ENCODE measurements around the gene BAZ2B.

Gene BAZ2B

GRCh38 chr2:159650574-159650973 is 34.2 kb upstream of the BAZ2B start:
- no peaks in the 10 kb centered on the region for H4K20me1 ChIP-seq (ENCODE audit: insufficient read depth, low read length)
- no peaks in the 10 kb centered on the region for H3K27me3 ChIP-seq (ENCODE audit: insufficient read depth, low read length)
- no peak overlapping the region for H3K4me2 ChIP-seq (ENCODE audit: low read length)
- no peaks in the 10 kb centered on the region for H3K79me2 ChIP-seq (ENCODE audit: insufficient read depth, low read length)
- TF ChIP-seq CTCF (IDR thresholded peaks at IDR 0.05; ENCODE audit: low read length), result no peak
- TF ChIP-seq EZH2 (IDR thresholded peaks at IDR 0.05; ENCODE audit: borderline replicate concordance, low read length), result no peak
- no peaks in the 10 kb centered on the region for H3F3A ChIP-seq (ENCODE audit: insufficient read depth, low read length)
- no peak overlapping the region for H2AFZ ChIP-seq (ENCODE audit: low read length)
- no peaks in the 10 kb centered on the region for H3K4me1 ChIP-seq (ENCODE audit: insufficient read depth, low read length, severe bottlenecking)
- no peaks in the 10 kb centered on the region for H3K36me3 ChIP-seq (ENCODE audit: insufficient read depth, low read length)
- no peak overlapping the region for H3K27ac ChIP-seq (ENCODE audit: low read depth, low read length, poor library complexity, severe bottlenecking)
- no peak overlapping the region for H3K4me3 ChIP-seq (ENCODE audit: low read depth, low read length, poor library complexity, severe bottlenecking)
- no peak overlapping the region for H3K9ac ChIP-seq (ENCODE audit: low read length)
- no peaks in the 10 kb centered on the region for H3K9me2 ChIP-seq (ENCODE audit: low read depth, low read length)
- no peaks in the 10 kb centered on the region for H3K9me3 ChIP-seq (ENCODE audit: low read length)

- Histone ChIP-seq H4K20me1 (ENCODE audit: insufficient read depth, low read length) (no peaks in the 10 kb centered on the region), H3K79me2 (ENCODE audit: insufficient read depth, low read length) (no peaks in the 10 kb centered on the region), H3K4me2 (ENCODE audit: low read length) (no peak overlapping the region), H3K36me3 (ENCODE audit: insufficient read depth, low read length) (no peaks in the 10 kb centered on the region), H3K9me3 (ENCODE audit: low read length) (no peaks in the 10 kb centered on the region), H3K9ac (ENCODE audit: low read length) (no peak overlapping the region), H2AFZ (ENCODE audit: low read length) (no peak overlapping the region), H3F3A (ENCODE audit: insufficient read depth, low read length) (no peaks in the 10 kb centered on the region), H3K4me1 (ENCODE audit: insufficient read depth, low read length, severe bottlenecking) (no peaks in the 10 kb centered on the region), H3K9me2 (ENCODE audit: low read depth, low read length) (no peaks in the 10 kb centered on the region), H3K27me3 (ENCODE audit: insufficient read depth, low read length) (no peaks in the 10 kb centered on the region), H3K4me3 (ENCODE audit: low read depth, low read length, poor library complexity, severe bottlenecking) (no peak overlapping the region), H3K27ac (ENCODE audit: low read depth, low read length, poor library complexity, severe bottlenecking) (no peak overlapping the region)
- TF ChIP-seq CTCF (IDR thresholded peaks at IDR 0.05; ENCODE audit: low read length) (no peak), EZH2 (IDR thresholded peaks at IDR 0.05; ENCODE audit: borderline replicate concordance, low read length) (no peak)
Measured at GRCh38 chr2:159648643-159649042, 32.3 kb upstream of the BAZ2B start.

- Histone ChIP-seq H3F3A (ENCODE audit: insufficient read depth, low read length) (no peaks in the 10 kb centered on the region), H3K36me3 (ENCODE audit: insufficient read depth, low read length) (no peaks in the 10 kb centered on the region), H3K27me3 (ENCODE audit: insufficient read depth, low read length) (no peaks in the 10 kb centered on the region), H3K27ac (ENCODE audit: low read depth, low read length, poor library complexity, severe bottlenecking) (no peak overlapping the region), H4K20me1 (ENCODE audit: insufficient read depth, low read length) (no peaks in the 10 kb centered on the region), H3K9me2 (ENCODE audit: low read depth, low read length) (no peaks in the 10 kb centered on the region), H3K4me1 (ENCODE audit: insufficient read depth, low read length, severe bottlenecking) (no peaks in the 10 kb centered on the region), H3K4me2 (ENCODE audit: low read length) (no peak overlapping the region), H2AFZ (ENCODE audit: low read length) (no peak overlapping the region), H3K4me3 (ENCODE audit: low read depth, low read length, poor library complexity, severe bottlenecking) (no peak overlapping the region), H3K9ac (ENCODE audit: low read length) (no peak overlapping the region), H3K9me3 (ENCODE audit: low read length) (no peaks in the 10 kb centered on the region), H3K79me2 (ENCODE audit: insufficient read depth, low read length) (no peaks in the 10 kb centered on the region)
- TF ChIP-seq EZH2 (IDR thresholded peaks at IDR 0.05; ENCODE audit: borderline replicate concordance, low read length) (no peak), CTCF (IDR thresholded peaks at IDR 0.05; ENCODE audit: low read length) (no peak)
Measured at GRCh38 chr2:159647667-159648066, 31.3 kb upstream of the BAZ2B start.
